GM10847 (cell line): ENCODE measurements around the gene AK2.

ENCODE experiments used
- POLR2A ChIP-seq: IDR thresholded peaks from 2 replicates; pipeline ENCODE4 v1.6.1; 2011; ENCODE audit not compliant: insufficient read length; ENCODE audit errors: extremely low read depth

AK2 gene

DNA sequence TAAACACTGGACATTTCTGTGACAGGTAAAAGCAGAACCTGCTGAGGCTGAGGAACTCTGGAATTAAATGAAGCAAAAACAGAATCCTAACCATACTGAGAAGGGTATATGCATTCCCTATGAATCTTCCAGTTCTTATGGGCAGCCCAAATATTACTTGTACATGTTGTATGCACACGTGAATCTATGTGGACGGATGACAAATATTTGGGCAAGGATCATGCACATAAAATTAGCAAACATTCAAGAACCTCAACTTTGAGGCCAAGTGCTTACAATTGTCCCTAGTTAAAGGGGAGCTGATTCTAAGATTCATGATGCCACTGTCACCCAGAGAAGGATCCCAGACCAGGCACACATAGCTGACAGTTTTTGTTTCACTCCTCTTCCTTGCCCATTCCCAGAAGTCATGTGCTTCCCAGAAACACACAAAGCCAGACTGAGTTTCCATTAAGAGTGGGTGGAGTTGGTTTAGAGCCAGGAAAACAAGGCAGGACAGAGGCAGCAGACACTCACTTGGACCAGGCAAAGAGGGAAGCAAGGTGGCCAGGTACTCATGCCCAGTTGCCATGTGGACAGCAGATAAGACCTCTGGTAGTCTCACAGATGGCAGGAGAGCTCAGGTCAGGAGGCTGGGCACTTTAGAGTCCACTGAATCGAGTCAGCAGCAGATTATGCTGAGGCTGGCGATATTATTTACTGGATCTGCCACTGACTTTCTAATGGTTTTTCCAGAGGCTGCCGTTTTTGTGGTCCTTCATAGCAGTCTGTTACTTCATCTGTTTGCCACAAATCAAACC lies 25.6 kb downstream of the AK2 start:
- no peak for TF ChIP-seq POLR2A

DNA sequence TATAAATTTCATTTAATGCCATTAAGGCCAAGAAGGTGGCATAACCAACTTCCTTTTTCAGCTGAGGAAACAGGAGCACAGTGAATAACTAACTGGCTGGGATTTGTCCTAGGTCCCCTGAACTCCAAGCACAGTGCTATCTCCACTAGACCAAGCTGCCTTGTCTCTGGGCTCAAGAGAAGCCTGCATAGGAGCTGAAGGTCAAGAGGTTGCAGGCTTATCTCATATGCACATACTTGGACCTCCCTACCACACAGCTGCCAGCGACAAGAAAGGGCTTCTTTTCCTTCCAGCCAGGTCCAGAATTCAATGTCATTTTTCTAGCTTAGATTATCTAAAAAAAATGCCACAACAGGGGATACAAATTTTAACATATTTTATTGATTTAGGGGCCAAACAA lies 27.1 kb downstream of the AK2 start:
- TF ChIP-seq POLR2A, result no peak

DNA sequence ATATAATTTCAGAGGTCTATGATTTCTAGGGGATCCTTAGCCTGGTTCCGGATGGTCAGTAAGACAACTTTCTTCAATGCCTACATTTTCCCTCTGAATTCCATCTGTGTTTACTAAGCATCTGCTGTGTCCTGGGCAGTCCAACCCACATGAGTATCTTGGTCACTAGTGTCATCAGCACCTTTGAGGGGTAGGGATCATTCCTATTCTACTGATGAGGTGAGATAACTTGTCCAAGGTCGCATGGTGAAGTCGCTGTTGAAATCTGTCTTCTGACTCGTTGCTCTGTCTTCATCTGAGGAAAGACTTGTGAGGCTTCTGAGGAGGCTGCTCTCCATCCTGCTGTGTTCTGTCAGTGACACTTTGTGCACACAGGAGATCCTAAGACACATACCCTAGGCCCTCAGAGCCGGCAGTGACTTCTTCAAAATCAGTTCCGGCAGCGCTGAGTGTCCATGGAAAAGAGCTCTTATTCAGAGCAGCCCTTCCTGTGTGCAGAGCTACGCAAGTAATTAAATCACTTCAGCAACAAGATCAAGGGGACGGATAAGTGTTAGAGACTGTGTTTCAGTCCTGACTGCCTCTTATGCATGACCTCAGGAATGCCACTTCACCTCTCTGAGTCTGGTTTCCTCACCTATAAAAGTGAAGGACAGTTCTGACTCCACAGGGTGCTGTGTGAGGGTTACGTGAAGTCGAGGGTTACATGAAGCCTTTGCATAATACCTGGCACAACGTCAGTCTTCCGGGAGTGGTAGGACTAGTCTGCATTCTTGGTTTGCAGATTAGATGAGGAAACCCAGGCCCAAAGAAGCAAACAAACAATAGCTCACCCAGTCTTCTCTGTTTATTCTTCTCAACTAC lies 28.4 kb downstream of the AK2 start:
- TF ChIP-seq POLR2A, result no peak

DNA sequence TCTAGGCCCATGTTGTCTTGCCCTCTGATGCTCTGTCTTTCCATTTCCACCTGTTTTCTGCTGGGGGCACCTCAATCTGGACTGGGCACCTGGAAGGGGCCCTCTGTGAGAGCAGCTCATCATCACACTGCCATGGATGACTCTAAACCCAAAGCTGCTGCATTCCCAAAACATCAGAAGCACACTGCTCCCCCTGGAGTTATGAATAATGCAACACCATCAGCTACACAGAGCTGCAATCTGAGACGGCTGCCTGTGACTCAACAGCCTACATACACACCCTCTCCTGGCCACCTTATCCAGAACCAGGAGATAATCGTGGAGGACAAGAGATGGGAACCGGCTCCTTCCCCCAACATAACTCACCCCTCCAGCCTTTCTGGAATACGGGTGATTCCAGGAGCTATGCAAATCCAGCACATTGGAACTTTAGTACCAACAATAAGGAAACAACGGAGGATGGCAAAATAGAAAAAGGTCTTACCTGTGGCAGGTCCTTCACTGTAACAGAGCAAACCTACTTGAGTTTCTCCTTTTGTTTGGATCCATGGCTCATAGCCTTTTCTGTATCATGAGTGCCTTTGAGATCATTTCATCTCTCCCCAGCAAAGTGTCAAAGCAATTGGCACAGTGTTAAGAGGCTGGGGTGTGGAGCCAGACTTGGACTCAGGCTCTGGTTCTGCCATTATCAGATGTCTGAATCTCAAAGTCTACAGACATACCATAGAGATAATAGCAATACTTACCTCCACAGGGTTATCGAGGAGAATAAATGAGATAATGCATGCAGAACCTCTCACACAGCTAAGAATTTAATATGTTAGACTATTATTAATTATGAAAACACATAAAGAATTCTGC lies 29.3 kb downstream of the AK2 start:
- no peak for TF ChIP-seq POLR2A

DNA sequence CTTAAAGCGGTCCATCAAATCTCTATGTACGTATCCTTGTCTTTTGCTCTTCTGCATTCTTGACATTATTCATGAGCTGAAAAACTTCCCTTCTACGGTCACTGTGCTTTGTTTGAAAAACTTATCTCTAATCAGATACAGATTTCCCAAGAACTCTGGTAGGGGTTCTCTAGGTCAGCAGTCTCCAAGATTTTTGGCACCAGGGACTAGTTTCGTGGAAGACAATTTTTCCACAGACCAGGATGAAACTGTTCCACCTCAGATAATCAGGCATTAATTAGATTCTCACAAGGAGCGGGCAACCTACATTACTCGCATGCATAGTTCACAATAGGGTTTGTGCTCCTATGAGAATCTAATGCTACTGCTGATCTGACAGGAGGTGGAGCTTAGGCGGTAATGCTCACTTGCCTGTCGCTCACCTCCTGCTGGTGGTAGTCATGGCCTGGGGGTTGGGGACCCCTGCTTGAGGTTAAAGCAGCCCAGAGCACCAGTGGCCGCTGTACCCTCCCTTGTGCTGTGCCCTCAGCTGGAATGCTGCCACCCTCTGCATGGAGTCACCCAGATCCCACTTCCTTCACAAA lies 30.8 kb downstream of the AK2 start:
- TF ChIP-seq POLR2A, result no peak

DNA sequence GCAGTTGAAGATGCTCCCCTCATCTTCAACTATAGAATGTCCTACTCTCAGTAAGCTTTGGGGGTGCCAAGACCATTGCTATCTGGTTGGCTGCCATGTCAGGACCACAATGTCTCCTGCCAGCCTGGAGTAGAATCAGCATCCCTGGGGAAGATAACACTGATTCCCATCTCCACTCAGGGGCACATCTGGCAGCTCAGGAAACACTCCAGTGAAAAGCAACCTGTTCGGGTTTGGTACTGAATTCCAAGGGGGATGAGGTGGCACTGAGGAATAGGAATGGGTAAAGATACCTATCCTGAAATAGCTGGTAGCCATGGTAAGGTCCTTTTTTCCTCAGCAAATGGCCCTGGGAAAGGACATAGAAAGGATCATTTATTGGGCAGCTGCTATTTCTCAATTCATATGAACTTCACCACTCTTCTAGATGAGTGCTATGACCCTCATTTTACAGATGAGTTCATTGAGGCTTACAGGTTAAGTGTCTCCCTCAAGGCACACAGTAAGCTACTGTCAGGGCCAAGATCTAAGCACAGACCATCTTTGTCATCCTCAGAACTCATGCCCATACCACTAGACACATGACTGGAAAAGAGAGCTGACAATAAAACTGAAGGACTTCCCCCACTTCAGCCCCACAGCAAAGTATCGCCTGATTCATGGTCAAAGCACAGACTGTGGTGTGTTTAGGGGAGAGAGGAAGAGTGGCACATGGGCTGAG lies 31.4 kb downstream of the AK2 start:
- TF ChIP-seq POLR2A, result no peak

DNA sequence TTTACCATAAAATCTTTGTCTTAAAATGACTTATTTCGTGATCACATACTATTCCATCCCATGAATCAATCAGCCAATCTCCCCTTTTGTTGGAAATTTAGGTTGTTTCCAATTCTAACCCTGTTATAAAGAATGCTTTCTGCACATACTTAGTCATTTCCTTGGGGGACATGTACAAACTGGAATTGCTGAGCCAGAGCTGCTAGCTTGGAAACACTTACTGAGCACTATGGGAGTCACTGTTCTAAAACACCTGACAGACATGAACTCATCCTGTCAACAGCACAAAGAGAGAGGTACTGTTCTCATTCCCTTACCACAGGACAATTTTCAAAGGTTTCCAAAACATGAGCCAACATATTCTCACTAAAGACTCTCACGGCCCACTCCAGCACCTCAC lies 32.1 kb downstream of the AK2 start:
- TF ChIP-seq POLR2A, result no peak

DNA sequence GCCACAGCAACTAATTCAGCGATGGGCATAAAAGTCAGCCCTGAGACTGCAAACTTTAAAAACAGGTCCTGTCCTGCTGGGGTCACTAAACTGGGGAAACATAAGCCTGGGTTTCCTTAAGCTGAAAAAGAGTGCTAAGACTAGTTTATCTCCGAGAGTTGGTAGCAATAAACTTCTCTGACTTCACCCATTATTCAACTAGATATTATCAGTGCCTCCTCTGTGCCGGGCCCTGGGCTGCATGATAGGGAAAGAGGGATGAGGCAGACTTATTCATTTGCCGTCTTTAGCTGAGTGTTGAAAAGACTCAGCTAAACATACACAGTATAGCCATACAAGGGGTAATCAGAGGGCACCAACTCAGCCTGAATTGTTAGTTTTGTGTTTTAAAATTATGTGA lies 33.0 kb downstream of the AK2 start:
- no peak for TF ChIP-seq POLR2A

DNA sequence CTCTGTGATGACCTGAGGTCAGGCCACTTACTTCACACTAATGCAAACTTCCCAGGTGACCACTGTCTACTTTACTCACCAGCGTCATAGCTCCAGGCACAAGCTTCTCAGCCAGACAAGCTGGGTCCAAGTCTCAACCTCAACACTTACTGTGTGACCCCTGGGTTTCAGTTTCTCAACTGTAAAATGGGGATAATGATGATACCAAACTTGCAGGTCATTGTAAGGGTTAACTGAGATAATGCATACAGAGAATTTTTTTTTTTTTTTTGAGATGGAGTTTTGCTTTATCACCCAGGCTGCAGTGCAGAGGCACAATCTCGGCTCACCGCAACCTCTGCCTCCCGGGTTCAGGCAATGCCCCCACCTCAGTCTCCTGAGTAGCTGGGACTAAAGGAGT lies 34.7 kb downstream of the AK2 start:
- no peak for TF ChIP-seq POLR2A

DNA sequence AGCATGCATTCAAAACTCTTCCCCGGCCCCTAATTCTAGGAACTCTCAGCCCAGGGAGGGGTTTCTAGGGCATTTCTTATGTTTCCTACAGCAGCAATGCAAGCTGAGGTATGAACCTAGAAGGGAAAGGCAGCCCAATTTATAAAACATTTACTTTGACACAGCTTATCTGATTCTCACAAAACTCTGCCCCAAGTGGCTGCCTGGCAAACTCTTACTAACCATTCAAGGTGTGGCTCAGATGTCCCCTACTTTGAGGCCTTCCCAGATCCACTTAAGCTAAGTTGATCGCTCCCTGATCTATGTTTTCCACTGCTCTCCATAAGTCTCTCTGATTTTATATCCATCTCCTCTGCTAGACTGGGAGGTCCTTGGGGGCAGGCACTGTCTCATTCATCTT lies 35.4 kb downstream of the AK2 start:
- TF ChIP-seq POLR2A, result no peak

DNA sequence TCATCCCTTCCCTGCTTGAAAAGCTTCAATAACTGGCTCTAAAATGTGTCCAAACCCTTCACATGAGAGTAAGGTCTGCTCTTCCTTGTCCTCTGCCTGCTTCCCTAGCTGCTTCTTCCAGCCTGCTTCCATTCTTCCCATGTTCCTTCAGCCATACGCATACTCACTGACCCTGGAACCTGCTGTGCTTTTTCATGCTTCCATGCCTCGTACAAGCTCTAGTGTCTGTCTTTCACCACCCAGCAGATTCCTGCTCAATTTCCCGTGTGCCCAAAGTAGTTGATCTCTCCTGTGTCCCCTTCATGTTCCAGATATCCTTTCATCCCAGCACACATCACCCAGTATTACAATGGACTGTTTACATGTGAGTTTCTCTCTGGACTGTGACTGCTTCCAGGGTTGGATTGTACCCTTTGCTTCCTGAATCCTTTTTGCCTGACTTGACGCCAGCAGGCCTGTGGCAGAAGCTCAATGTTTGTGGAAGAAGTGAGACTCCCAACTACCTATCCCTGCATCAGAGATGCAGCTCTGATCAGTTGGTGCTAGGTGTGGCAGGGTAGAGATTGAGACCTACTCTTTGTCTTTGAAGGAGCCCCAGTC lies 36.2 kb downstream of the AK2 start:
- TF ChIP-seq POLR2A, result no peak

DNA sequence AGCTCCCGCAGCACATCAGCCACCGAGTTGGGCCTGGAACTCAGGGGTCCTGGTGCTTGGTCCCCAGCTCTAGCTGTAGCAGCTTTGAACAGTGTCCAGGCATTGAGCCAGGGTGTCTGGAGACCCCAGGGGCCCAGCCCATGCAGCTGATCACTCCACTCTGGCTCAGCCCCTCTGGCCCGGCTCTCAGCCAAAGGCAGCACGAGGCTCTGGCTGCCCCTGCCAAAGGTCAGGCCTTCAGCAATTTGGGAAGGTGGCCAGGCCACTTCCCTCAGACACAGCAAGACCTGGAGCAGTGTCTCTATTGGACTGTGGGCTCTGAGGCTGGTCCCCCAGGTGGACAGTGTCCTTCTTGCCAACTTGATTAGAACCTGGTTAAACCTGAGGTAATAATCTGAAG lies 37.7 kb downstream of the AK2 start:
- TF ChIP-seq POLR2A, result no peak

DNA sequence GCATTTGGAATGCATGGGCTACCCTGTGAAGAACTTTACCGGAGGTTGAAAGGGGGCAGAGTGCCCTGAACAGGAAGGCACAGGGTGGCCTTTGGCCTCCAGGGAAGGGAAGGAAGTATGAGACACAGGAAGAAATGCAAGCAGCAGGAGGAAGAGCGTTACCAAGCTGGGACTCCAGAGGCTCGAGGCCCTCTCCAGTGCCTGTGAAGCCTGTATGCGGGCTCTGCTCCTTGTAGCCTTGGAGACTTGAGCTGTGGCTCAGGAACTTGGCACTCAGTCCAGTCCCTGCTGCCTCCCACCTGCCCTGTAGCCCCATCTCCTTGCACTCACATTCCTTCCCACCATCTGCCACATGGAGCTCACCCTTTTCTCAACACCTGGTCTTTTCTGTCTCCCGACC lies 38.6 kb downstream of the AK2 start:
- no peak for TF ChIP-seq POLR2A

DNA sequence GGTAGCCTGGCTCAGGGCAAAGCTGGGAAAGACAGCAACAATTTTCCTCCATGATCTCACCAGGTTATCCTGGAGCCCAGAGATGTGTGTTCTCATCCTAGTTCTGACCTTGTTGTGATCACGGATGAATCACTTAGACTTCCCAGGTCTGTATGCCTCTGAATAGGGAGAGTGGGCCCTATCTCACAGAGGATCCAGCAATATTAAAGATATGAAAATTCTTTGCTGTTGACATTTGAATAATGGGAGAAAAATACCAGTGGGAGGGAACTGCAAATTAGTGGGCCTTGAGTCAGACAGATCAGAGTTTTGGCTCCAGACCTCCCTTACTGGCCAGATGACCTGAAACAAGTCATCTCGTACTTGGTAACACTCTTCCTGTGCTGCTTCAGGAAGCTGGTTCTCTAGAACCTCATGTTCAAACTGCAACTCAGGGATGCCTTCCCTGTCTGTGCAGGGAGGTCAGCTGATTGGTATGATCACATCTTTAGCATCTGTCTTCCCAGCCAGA lies 39.2 kb downstream of the AK2 start:
- TF ChIP-seq POLR2A, result no peak
